ENCODE measurements around the gene NPAS2. TPM values are rescaled to one million over a fixed set of nuclear protein-coding genes. Genes with fewer than 3 reads are reported as not detected.

The NPAS2 gene
- total RNA-seq, 1 donor from 2014 or later, result 11.4 TPM

- DNase-seq (no peak), ATAC-seq (peak; percentile 39)
- H3K36me3 ChIP-seq, result no peaks in the 10 kb centered on the region
- H3K4me1 ChIP-seq, result peaks cover 11% of the 10 kb centered on the region
- H3K27ac ChIP-seq, result no peak overlapping the region
- no peak for TF ChIP-seq CTCF (IDR thresholded peaks at IDR 0.05)
- H3K27me3 ChIP-seq, result no peaks in the 10 kb centered on the region
- no peaks in the 10 kb centered on the region for H3K9me3 ChIP-seq
- H3K4me3 ChIP-seq, result no peak overlapping the region
- intact Hi-C loops (cut with DNase I), result no loop called here
These were observed 67.2 kb downstream of the NPAS2 start for GRCh38 chr2:100887039-100887578.

DNA sequence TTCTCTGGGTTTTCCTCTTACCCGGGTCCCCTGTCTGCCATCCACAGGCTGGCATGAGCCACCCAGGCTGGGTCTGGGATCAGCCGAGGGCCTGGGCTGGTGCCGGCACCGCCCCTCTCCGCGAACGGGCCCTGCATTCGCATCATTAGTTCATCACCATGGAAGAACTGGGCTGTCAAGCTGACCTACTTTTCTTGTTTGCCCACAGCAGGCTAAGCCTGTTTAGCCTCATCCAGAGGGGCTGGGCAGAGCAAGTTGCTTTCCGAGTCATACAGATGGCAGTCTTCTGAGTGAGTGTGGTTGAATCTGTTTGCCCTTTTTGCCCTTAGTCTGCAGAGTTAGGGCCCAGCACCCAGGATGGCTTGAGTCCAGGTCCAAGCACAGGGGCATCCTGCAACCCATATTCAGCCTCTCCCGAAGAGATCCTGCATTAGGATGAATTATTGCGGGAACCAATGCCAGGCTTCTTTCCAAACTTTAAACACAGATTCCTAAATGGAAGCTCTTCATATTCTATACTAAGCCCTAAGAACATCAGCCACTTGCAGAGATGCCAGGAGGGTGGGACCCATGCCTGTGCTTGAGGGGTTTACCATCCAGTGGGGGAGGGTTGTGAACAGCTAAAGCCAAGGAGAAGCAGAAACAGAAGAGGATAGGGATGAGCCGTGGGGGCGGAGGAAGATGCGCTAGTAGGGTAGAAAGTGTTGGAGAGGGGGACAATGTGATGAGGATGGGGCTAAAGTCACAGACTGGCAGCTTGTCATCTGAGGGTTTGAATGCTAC lies 68.0 kb downstream of the NPAS2 start:
- DNase-seq, result no peak
- no peak for TF ChIP-seq CTCF (IDR thresholded peaks at IDR 0.05)
- peak; percentile 4 for ATAC-seq
- H3K4me3 ChIP-seq, result no peak overlapping the region
- intact Hi-C loops (cut with DNase I), result no loop called here
- no peak overlapping the region for H3K27ac ChIP-seq
- H3K9me3 ChIP-seq, result no peaks in the 10 kb centered on the region
- H3K36me3 ChIP-seq, result no peaks in the 10 kb centered on the region
- H3K27me3 ChIP-seq, result no peaks in the 10 kb centered on the region
- H3K4me1 ChIP-seq, result peaks cover 11% of the 10 kb centered on the region

DNA sequence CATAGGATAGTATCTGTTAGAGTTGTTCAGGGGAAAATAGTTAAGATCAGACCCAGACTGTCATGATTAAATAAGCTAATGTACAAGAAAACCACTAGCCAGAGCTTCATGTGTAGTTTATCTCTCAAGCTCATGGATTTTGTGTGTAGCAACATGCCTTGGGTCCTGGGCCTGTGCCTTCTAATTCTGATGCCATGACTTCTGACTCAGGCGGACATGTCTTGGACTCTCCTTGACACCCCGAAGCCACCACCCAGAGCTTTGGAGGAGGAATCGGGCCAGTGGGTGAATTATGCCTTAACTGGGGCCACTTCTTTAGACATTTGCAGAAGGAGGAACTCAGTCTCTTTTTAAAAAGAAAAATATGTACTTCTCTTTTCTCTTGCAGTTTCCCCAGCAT lies 68.7 kb downstream of the NPAS2 start:
- no peak overlapping the region for H3K27ac ChIP-seq
- no peaks in the 10 kb centered on the region for H3K36me3 ChIP-seq
- intact Hi-C loops (cut with DNase I), result no loop called here
- no peaks in the 10 kb centered on the region for H3K27me3 ChIP-seq
- no peaks in the 10 kb centered on the region for H3K9me3 ChIP-seq
- H3K4me3 ChIP-seq, result no peak overlapping the region
- ATAC-seq (no peak), DNase-seq (no peak)
- TF ChIP-seq CTCF (IDR thresholded peaks at IDR 0.05), result no peak
- peaks cover 4% of the 10 kb centered on the region for H3K4me1 ChIP-seq

DNA sequence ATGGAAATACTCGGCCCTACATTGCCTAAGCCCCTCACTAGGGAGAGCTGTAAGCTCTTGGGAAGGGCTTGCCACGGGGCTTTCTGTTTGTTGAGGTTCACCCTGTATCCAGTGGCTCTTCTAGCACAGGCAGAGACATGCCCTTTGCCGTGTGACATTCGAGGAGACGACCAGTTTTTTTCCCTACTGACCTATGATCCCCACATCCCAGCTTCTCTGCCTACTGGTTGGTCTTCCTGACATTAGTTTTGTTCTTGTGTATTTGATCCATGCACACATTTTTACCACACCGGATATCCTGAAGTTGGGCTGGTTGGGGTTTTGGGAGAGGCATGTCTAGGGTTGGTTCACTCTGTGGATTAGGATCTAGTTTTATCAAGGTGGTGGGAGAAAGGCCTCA lies 69.3 kb downstream of the NPAS2 start:
- no peak for TF ChIP-seq CTCF (IDR thresholded peaks at IDR 0.05)
- H3K4me3 ChIP-seq, result no peak overlapping the region
- H3K27ac ChIP-seq, result no peak overlapping the region
- peaks cover 4% of the 10 kb centered on the region for H3K4me1 ChIP-seq
- no peak for ATAC-seq
- DNase-seq, result no peak
- no peaks in the 10 kb centered on the region for H3K27me3 ChIP-seq
- no peaks in the 10 kb centered on the region for H3K9me3 ChIP-seq
- H3K36me3 ChIP-seq, result no peaks in the 10 kb centered on the region
- intact Hi-C loops (cut with DNase I), result no loop called here

DNA sequence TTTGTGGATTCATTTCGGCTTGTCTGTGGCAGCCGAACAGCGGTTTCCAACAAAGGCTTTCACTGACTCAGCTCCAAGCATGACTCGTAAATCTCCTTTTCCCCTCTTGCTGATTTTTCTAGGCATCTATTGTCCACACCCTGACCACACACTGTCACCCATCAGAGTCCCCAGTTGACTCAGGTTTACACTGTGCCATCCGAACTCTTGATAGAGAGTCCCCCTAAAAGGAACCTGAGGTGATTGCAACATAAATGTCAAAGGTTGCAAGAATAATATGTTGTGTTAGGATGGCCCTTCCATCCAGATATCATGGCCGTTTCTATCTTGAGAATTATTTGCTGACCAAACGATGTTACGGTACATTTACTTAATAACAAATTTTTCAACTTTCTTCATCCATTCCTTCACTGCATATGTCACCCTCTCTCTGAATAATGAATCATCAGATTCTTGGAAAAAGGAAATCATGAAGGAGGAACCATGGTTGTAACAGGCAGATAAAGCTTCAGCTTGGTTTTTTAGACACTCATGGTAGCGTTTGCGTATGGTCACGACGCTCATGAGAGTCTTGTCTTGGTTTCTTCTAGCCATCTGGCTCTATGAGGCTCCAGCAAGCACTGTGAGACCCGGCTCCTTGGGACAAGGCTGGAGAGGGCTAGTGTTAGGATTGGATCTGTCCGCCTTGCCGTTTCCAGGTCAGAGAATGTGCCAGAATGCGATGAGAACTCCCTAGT lies 72.1 kb downstream of the NPAS2 start:
- intact Hi-C loops (cut with DNase I), result no loop called here
- Histone ChIP-seq H3K4me1 (no peaks in the 10 kb centered on the region), H3K27ac (no peak overlapping the region), H3K36me3 (no peaks in the 10 kb centered on the region), H3K9me3 (no peaks in the 10 kb centered on the region), H3K27me3 (no peaks in the 10 kb centered on the region), H3K4me3 (no peak overlapping the region)
- no peak for TF ChIP-seq CTCF (IDR thresholded peaks at IDR 0.05)
- ATAC-seq (peak; percentile 19), DNase-seq (no peak)

Data from upper lobe of right lung (tissue), 1 donor.